GM21423 (cell line): Measurements from ENCODE around the gene ZBTB12.
"Not testable (repeated sequence)": the region's sequence is repeated elsewhere in the genome, so short reads cannot be mapped to it uniquely, and the experiment has no call there.

Experiments used
- ATAC-seq: cut with Tn5 transposase; IDR thresholded peaks from one replicate; pipeline ENCODE4 v1.9.1; 2021; ENCODE audit warnings: mild to moderate bottlenecking, moderate library complexity; ENCODE audit not compliant: unreplicated experiment

The ZBTB12 gene

GRCh38 chr6:31851980-31852718, 49.7 kb downstream of the ZBTB12 start:
- ATAC-seq = not testable (repeated sequence)

DNA sequence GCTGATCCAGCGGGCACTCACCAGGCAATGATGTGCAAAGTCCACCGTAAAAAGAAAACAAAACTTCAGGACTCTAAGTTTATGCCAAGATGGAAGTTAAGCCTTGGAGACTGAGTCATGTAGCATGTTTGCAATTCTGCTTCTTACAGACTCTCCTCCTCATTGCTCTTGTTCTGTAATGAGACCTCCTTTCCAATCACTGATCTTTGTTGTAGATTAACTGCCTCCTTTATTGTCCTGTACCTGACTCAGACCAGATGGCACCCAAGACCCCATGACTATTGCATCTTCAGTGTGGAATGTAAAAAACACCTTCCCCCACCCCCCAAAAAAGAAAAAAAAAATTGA, 50.4 kb downstream of the ZBTB12 start:
- ATAC-seq = no peak

DNA sequence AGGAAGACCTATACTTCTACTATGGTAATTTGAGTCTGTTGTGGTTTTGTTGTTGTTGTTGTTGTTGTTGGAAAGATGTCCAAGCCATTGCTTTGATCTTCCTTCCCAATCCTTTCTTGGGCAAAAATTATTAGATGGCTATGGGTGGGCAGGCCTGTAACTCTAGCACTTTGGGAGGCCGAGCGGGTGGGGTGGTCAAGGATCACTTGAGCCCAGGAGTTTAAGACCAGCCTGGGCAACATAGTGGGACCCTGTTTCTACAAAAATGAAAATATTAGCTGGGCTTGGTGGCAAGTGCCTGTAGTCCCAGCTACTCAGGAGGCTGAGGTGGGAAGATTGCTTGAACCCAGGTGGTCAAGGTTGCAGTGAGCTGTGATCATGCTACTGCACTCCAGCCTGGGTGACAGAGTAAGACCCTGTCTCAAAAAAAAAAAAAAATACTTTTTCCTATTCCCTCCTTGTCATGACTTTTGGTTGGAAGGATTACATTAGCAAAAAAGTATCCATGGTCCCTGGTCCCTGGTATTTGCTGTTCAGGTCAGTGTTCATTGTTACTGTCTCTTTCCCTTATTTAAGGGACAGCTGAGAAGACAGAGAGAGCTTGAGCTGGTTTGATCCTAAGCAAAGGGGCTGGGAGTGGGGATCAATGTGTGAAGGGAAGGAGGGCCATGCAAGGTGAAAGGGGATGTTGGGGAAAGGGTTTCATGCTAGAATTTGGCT, 51.0 kb downstream of the ZBTB12 start:
- no peak for ATAC-seq
